HepG2 (cell line): ENCODE results near the gene ZNF280A.

Experiments used
- CHD2 ChIP-seq: IDR thresholded peaks from 2 replicates; pipeline ENCODE4 v1.6.1; 2011; ENCODE audit warnings: low read depth, low read length, improper control_type of control experiment
- ISL2 ChIP-seq: sonication (generic); formaldehyde crosslinking; IDR thresholded peaks from 2 replicates; pipeline ENCODE4 v1.5.0; 2020; ENCODE audit warnings: missing genetic modification reagents
- ISX ChIP-seq: sonication (generic); formaldehyde crosslinking; conservative IDR thresholded peaks from 2 replicates; pipeline ENCODE4 v1.5.0; 2020; ENCODE audit warnings: missing genetic modification reagents
- MXI1 ChIP-seq: IDR thresholded peaks from 3 replicates; pipeline ENCODE4 v1.6.1; 2012; ENCODE audit warnings: low read depth, low read length, inconsistent platforms, borderline replicate concordance
- POLR2A ChIP-seq, 2 experiments: IDR thresholded peaks; 2 replicates each; pipeline ENCODE4 v1.6.1; 2011; ENCODE audit warnings: low read depth in 2 of 2, low read length in 2 of 2, mild to moderate bottlenecking in 1 of 2, moderate library complexity in 1 of 2; ENCODE audit not compliant: insufficient read depth in 1 of 2
- SRF ChIP-seq: IDR thresholded peaks from 2 replicates; pipeline ENCODE4 v1.6.1; 2011; ENCODE audit warnings: mild to moderate bottlenecking, low read depth, low read length, moderate library complexity
- U2AF2 ChIP-seq: fragments of 200-400 bp; formaldehyde crosslinking; IDR thresholded peaks from 2 replicates; pipeline ENCODE4 v1.6.1; 2017; ENCODE audit warnings: low read depth, mild to moderate bottlenecking, low read length
- ZNF274 ChIP-seq: sonication (generic); formaldehyde crosslinking; IDR thresholded peaks from 2 replicates; pipeline ENCODE4 v1.5.1; 2020; ENCODE audit warnings: mild to moderate bottlenecking, missing genetic modification reagents
- ZNF350 ChIP-seq: sonication (generic); formaldehyde crosslinking; IDR thresholded peaks from 2 replicates; pipeline ENCODE4 v1.4.0; 2020; ENCODE audit warnings: mild to moderate bottlenecking, low read depth, missing genetic modification reagents, borderline replicate concordance
- TF ChIP-seq, protein P1 (sequence below): IDR thresholded peaks from 2 replicates; pipeline ENCODE4 v1.6.1; 2016; ENCODE audit warnings: missing compliant biosample characterization, missing genetic modification reagents, borderline replicate concordance
- TF ChIP-seq, protein P2 (sequence below): sonication (generic); formaldehyde crosslinking; IDR thresholded peaks from 2 replicates; pipeline ENCODE4 v1.5.0; 2020; ENCODE audit warnings: mild to moderate bottlenecking, missing genetic modification reagents, moderate library complexity
- TF ChIP-seq, protein P3 (sequence below): sonication (generic); formaldehyde crosslinking; IDR thresholded peaks from 2 replicates; pipeline ENCODE4 v1.8.0; 2022; ENCODE audit warnings: mild to moderate bottlenecking, missing genetic modification reagents, borderline replicate concordance
- TF ChIP-seq, protein P4 (sequence below), 2 experiments: fragments of 450-650 bp in 1 of 2; sonication (generic) in 1 of 2; formaldehyde crosslinking; IDR thresholded peaks; 2 replicates each; pipeline versions ENCODE4 v1.5.0 to v1.8.0; 2020 to 2022; ENCODE audit warnings: mild to moderate bottlenecking in 1 of 2, missing genetic modification reagents in 1 of 2

DNA sequence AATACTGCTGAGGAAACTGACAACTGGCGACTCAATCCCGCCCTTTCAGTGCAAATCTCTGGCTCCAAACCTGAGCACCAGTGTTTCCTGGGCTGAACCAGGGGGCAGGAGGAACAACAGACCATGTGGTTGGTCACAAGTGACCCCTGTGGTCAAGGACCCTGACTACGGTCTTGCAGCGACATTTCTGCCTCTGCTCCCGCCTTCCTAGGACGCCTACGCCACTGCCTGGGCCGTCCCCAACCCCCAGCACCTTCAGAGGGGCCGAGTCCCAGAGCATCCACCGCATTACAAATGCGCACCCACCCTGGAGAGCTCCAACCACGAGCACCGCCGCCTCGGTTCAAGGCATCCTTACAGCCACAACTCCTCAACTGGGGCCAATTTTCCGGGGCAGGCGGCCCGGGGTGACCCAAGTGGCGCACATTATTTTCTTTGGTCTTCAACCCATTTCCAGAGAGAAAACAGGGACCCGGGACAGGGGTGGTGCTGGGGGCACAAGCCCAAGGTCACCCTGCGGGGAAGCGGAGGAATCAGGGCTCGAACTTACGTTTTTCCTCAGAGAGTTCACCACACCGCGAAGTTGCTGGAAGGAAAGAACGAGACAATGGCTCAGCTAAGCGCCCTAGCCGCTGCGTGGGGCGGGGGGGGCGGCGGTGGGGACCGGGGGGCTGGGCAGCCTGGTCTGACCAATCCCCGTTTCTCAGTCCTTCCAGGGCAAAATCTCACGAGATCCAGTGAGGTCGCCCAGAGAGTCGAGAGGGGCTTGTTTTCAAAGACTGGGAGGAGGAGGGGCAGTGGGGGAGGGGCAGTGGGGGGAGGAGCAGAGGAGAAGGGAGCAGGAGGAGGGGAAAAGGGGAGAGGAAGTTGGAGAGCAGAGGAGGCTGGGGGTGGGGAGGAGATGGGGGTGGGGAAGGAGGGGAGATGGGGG lies 37.2 kb upstream of the ZNF280A start:
- no peak for TF ChIP-seq ZNF274 (CRISPR knock-in tag)
- no peak for TF ChIP-seq ISX (CRISPR knock-in tag)
- TF ChIP-seq, protein P1, sequence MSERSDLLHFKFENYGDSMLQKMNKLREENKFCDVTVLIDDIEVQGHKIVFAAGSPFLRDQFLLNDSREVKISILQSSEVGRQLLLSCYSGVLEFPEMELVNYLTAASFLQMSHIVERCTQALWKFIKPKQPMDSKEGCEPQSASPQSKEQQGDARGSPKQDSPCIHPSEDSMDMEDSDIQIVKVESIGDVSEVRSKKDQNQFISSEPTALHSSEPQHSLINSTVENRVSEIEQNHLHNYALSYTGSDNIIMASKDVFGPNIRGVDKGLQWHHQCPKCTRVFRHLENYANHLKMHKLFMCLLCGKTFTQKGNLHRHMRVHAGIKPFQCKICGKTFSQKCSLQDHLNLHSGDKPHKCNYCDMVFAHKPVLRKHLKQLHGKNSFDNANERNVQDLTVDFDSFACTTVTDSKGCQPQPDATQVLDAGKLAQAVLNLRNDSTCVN = no peak
- TF ChIP-seq, protein P2, sequence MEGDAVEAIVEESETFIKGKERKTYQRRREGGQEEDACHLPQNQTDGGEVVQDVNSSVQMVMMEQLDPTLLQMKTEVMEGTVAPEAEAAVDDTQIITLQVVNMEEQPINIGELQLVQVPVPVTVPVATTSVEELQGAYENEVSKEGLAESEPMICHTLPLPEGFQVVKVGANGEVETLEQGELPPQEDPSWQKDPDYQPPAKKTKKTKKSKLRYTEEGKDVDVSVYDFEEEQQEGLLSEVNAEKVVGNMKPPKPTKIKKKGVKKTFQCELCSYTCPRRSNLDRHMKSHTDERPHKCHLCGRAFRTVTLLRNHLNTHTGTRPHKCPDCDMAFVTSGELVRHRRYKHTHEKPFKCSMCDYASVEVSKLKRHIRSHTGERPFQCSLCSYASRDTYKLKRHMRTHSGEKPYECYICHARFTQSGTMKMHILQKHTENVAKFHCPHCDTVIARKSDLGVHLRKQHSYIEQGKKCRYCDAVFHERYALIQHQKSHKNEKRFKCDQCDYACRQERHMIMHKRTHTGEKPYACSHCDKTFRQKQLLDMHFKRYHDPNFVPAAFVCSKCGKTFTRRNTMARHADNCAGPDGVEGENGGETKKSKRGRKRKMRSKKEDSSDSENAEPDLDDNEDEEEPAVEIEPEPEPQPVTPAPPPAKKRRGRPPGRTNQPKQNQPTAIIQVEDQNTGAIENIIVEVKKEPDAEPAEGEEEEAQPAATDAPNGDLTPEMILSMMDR (CRISPR knock-in tag) = no peak
- TF ChIP-seq, protein P3, sequence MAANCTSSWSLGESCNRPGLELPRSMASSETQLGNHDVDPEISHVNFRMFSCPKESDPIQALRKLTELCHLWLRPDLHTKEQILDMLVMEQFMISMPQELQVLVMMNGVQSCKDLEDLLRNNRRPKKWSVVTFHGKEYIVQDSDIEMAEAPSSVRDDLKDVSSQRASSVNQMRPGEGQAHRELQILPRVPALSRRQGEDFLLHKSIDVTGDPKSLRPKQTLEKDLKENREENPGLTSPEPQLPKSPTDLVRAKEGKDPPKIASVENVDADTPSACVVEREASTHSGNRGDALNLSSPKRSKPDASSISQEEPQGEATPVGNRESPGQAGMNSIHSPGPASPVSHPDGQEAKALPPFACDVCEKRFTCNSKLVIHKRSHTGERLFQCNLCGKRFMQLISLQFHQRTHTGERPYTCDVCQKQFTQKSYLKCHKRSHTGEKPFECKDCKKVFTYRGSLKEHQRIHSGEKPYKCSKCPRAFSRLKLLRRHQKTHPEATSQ (CRISPR knock-in tag) = no peak
- no peak for TF ChIP-seq ISL2 (CRISPR knock-in tag)
- no peak for TF ChIP-seq CHD2
- no peak for TF ChIP-seq U2AF2
- no peak for TF ChIP-seq SRF
- TF ChIP-seq MXI1 = no peak
- TF ChIP-seq, protein P4, sequence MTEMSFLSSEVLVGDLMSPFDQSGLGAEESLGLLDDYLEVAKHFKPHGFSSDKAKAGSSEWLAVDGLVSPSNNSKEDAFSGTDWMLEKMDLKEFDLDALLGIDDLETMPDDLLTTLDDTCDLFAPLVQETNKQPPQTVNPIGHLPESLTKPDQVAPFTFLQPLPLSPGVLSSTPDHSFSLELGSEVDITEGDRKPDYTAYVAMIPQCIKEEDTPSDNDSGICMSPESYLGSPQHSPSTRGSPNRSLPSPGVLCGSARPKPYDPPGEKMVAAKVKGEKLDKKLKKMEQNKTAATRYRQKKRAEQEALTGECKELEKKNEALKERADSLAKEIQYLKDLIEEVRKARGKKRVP (CRISPR knock-in tag; IDR thresholded peaks at IDR 0.05) = no peak
- TF ChIP-seq ZNF350 (CRISPR knock-in tag) = no peak
- TF ChIP-seq POLR2A (IDR thresholded peaks at IDR 0.05; ENCODE audit: insufficient read depth in 1 of 2, low read depth in 2 of 2, low read length in 2 of 2) = no peak
